ENCODE data around the gene ZNF506. TPM values are rescaled to one million over a fixed set of nuclear protein-coding genes. Genes with fewer than 3 reads are reported as not detected.
"Not testable (repeated sequence)": the region's sequence is repeated elsewhere in the genome, so short reads cannot be mapped to it uniquely, and the experiment has no call there.

The ZNF506 gene
- polyA plus RNA-seq (ENCODE audit: insufficient read length), result 17.0 TPM

DNA sequence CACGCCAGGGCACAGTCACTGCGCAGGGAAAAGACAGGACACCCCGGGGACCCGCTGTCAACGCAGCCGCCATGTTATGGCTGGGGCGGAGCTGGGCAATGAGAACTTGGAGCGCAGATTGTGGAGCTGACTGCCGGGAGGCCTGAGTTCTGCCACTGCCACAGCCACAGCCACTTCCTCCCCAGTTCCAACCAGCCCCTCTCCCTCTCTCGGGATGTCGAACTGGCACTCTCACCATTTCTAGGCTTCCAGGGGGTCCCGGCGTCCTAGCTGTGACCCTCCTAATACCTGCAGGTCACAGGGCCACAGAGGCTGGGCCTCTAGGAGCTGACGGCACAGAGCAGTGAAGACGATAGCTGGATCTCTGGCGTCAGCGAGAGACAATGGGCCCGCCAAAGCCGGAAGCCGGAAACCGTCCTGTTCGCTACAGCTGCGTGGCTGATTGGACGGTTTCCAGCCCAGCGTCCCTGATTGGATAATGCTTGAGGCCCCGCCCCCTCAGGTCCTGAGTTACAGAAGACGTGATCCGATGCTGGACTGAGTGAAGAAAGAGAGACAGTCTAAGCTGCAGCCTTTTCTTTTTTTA is at the start of gene ZNF506:
Gene ZNF506 (minus strand): TSS at position 385 of the 586 bp plus-strand sequence. CDS start 147 bp downstream, at position 238.
- peak; percentile 99 for DNase-seq

- DNase-seq, result not testable (repeated sequence)
These were observed 48.5 kb upstream of the ZNF506 start for GRCh38 chr19:19870086-19870485.

DNA sequence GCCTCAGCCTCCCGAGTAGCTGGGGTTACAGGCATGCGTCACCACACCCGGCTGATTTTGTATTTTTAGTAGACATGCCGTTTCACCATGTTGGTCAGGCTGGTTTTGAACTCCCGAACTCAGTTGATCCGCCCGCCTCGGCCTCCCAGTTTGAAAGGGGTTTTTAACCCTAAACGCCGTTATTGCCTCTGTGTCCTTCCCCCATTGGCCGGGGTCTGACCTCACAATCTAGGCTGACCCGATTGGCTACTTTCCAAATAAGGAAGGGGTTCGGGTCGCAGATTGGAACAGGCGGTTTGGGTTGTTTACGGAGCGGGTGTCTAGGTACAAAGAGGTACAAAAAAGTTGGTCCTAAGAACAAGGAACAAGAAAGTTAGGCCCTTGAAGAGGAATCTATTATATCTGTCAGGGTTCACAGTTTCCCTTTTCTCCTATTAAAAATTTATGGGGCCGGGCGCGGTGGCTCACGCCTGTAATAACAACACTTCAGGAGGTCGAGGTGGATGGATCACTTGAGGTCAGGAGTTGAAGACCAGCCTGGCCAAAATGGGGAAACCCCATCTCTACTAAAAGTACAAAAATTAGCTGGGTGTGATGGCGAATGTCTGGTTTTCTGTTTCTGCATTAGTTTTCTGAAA is 45.2 kb upstream of the ZNF506 start:
- peak; percentile 23 for DNase-seq

DNA sequence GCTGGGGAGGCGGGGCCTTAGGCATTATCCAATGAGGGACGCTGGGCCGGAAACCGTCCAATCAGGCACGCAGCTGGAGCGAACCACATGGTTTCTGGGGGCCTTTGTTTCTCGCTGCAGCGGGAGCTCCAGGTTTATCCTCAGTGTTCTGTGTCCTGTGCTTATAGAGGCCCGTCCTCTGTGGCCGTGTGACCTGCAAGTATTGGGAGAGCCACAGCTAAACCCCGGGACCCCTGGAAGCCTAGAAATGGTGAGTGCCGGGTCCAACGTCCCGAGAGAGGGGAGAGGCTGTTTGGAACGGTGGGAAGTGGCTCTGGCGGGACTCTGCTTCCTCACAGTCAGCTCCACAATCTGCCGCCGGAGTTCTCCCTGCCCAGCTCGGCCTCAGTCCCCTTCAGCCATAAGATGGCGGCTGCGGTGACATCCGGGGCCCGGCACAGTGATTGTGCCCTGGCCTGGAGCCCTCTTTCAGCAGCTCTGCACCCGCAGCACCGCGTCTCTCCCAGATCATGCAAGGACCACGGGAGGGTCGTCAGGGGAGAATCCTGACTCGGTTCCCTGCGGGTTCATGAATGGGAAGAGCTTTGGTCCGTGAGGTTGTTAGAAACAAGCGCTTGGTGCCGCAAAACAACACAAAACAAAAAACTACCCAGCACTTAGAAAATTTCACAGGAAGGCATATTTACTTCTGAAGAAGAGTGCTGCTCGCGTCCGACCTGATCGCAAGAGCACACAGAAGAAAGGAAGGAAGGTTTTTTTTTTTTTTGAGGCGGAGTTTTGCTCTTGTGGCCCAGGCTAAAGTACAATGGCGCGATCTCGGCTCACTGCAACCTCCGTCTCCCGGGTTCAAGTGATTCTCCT is 44.4 kb upstream of the ZNF506 start, which contains the start of gene ZNF253:
Gene ZNF253 (plus strand): TSS at position 133 of the 861 bp plus-strand sequence. CDS start 115 bp downstream, at position 248.
- DNase-seq, result peak; percentile 96

DNA sequence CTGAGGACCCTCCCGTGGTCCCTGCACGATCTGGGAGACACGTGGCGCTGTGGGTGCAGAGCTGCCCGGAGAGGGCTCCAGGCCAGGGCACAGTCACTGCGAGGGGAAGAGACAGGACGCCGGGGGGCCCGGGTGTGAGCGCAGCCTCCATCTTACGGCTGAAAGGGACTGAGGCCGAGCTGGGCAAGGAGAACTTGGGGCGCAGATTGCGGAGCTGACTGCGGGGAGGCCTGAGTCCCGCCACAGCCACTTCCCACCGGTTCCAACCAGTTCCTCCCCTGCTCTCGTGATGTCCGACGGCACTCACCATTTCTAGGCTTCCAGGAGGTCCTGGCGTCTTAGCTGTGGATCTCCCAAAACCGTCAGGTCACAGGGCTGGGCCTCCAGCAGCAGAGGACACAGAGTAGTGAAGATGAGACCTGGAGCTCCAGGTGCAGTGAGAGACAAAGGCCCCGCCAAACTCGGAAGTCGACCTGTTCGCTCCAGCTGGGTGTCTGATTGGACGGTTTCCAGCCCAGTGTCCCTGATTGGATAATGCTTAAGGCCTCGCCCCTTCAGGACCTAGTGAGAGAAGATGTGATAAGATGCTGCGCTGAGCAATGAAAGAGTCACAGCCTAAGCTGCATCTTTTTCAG is 39.3 kb upstream of the ZNF506 start:
- DNase-seq, result peak; percentile 12

DNA sequence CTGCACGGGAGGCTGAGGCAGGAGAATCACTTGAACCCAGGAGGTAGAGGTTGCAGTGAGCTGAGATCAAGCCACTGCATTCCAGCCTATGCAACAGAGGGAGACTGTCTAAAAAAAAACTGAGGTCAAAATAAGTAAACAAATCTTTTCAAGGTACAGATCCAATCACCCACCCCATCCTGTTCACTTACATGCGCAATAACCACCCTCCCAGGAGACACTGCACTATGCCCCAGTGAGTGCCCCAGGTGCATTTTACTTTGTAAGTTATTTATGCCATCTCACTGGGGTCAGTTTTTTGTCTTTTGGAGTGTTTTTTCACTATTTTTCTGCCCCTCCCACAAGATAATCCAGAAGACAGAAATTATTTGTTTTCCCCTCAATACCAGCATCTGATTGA is 37.2 kb upstream of the ZNF506 start:
- no peak for DNase-seq

GRCh38 chr19:19851740-19852139 is 30.2 kb upstream of the ZNF506 start:
- DNase-seq, result not testable (repeated sequence)

DNA sequence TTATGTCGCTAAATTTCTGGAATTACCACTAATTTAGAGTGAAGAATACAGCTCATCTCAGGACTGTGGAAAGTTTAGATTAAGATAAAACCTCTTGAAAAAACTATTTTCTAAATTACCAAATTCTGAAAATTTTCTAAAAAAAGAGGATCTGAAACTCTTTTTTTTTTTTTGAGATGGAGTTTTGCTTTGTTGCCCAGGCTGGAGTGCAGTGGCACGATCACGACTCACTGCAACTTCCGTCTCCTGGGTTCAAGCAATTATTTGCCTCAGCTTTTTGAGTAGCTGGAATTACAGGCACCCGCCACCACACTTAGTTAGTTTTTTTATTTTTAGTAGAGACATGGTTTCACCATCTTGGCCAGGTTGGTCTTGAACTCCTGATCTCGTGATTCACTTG is 27.5 kb upstream of the ZNF506 start:
- DNase-seq, result no peak

DNA sequence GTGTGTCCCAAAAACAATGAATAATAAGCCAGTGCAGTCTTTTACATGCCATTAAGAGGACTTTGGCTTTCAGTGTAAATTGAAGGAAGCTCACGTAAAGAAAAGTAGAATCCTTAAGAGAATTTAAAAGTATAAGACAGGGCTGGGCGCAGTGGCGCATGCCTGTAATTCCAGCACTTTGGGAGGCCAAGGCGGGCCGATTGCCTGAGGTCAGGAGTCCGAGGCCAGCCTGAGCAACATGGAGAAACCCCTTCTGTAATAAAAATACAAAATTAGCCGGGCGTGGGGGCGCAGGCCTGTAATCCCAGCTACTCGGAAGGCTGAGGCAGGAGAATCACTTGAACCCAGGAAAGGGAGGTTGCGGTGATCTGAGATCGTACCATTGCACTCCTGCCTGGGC is 26.2 kb upstream of the ZNF506 start:
- DNase-seq, result no peak

DNA sequence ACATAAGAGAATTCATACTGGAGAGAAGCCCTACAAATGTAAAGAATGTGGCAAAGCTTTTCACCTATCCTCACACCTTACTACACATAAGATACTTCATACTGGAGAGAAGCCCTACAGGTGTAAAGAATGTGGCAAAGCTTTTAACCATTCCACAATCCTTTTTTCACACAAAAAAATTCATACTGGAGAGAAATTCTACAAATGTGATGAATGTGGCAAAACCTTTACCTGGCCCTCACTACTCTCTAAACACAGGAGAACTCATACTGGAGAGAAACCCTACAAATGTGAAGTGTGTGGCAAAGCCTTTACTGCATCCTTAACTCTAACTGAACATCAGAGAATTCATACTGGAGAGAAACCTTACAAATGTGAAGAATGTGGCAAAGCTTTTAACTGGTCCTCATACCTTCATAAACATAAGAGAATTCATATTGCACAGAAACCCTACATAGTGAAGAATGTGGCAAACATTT is 14.0 kb upstream of the ZNF506 start:
- DNase-seq, result no peak

- no peak for DNase-seq
These were observed 5.3 kb upstream of the ZNF506 start for GRCh38 chr19:19826875-19827274.

DNA sequence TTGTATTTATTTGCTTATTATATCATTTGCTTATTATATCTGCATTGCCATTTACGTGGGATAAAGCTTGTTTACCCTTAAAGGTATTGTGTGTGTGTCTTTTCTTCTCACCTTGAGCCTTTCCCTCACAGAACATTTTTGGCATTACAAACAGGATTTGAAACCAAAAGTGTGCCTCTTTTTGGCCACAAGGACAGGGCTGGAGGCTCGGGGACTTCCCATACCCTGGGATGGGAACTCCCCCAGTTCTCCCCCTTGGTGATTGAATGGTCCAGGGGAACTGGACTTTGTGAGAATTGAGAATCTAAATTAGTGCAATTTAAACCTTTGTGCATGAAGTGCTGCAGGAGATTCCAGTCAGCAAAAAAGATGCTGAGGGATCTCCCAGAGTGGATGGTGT is 2.4 kb upstream of the ZNF506 start:
- no peak for DNase-seq

- DNase-seq, result peak; percentile 28
These were observed 426 bp upstream of the ZNF506 start for GRCh38 chr19:19821976-19822375.

- peak; percentile 6 for DNase-seq
These were observed 703 bp downstream of the ZNF506 start for GRCh38 chr19:19820774-19821320.

DNA sequence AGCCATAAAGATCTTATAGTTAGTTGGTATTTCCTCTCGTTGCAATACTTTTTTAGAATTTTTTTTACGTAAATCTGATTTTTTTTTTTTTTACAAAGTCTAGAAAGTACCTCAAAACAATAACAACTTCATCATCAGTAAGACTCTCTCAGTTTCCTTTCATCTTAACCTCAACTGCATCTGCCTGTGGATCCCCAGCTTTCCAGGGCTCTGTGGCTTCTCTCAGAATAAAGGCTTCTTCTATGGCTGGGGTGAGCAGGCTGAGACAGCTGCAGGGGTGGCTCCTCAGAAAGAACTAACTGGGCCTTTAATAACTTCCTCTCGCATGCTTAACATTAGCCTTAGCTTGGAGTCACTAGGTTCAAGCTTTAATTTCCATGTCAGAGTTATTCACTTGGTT is 4.2 kb downstream of the ZNF506 start:
- no peak for DNase-seq

DNA sequence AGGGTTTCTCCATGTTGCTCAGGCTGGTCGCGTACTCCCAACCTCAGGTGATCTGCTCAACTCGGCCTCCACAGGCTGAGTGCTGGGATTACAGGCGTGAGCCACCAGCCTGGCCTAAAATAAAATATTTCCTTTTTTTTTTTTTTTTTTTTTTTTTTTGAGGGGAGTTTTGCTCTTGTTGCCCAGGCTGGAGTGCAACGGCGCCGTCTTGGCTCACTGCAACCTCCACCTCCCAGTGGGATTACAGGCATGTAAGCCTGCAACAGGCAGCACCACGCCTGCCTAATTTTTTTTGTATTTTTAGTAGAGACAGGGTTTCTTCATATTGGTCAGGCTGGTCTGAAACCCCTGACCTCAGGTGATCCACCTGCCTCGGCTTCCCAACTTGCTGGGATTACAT is 4.9 kb downstream of the ZNF506 start:
- DNase-seq, result no peak

GRCh38 chr19:19811999-19812398 is 9.6 kb downstream of the ZNF506 start:
- not testable (repeated sequence) for DNase-seq

DNA sequence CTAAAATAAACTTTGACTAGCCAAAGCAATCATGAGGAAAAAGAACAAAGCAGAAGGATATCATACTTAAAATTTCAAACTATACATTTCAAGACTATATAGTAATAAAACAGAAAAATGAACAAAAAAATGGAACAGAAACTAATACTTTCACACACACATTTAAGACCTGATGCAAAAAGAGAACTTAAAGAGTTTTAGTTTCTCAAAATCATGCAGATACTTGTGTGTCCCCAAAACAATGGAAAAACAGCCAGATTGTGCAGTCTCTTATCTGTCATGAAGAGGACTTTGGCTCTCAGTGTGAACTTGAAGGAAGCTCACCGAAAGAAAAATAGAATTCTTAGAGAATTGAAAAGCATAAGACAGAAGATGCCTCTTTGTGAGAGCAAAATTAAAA is 16.1 kb downstream of the ZNF506 start:
- DNase-seq, result no peak

DNA sequence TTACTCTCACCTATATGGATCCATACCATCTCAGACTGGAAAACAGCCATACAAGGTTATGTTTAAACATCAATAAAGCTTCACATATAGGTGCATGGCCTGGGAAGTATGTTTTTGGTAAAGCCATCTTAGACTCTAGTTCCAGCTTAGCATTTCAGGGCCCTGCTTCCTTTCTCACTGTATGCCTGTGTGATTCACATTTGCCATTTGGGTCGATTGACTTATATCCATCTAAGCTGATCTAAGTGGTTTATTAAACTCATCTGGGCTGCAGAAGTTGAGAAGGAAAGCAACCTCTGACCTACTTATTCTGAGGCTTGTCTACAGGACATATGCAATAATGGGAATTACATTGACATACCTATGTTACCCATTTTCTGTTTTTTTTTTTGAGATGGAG is 33.5 kb downstream of the ZNF506 start:
- DNase-seq, result no peak

GRCh38 chr19:19785476-19785875 is 36.1 kb downstream of the ZNF506 start:
- DNase-seq, result not testable (repeated sequence)

DNA sequence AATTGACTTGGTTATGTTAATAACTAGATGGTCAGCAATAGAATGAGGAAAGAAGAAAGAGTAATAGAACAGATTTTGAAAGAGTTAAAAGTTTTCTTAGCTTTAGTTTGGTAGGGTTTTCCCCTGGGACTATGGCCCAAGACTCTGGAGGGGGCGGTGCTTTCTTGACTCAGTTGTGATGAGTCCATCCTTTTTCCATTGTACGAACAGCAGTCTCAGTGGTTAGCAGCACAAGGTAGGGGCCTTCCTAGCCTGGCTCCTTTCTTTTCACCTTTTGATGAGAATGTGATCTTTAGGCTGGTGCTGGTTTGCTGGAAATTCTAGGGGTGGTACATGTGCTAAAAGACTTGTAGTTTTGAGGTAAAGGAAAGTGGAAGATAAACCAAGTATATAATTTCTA is 38.8 kb downstream of the ZNF506 start:
- no peak for DNase-seq

GRCh38 chr19:19781791-19782190 is 39.8 kb downstream of the ZNF506 start:
- DNase-seq, result not testable (repeated sequence)
